K562 (cell line): Measurements from ENCODE around the gene TP53RK. TPM values are rescaled to one million over a fixed set of nuclear protein-coding genes. Genes with fewer than 3 reads are reported as not detected.

Experiments
- ATF1 ChIP-seq, 2 experiments: fragments of 450-650 bp in 1 of 2; IDR thresholded peaks; 2 replicates each; pipeline ENCODE4 v1.6.1; 2016; ENCODE audit warnings: missing compliant biosample characterization in 1 of 2, missing genetic modification characterization in 1 of 2
- C11orf30 ChIP-seq: fragments of 450-650 bp; IDR thresholded peaks from 2 replicates; pipeline ENCODE4 v1.6.1; 2016; ENCODE audit warnings: low read depth, mild to moderate bottlenecking
- CBFA2T2 ChIP-seq: fragments of 450-650 bp; conservative IDR thresholded peaks from 2 replicates; pipeline ENCODE4 v1.6.1; 2017; ENCODE audit warnings: mild to moderate bottlenecking
- CBX3 ChIP-seq, 2 experiments: IDR thresholded peaks; 1 replicate in 1 of 2; 2 replicates in 1 of 2; pipeline ENCODE4 v1.6.1; 2012; ENCODE audit warnings: inconsistent platforms in 2 of 2, low read length in 2 of 2, borderline replicate concordance in 1 of 2, control low read depth in 1 of 2
- CEBPB ChIP-seq: fragments of 450-650 bp; IDR thresholded peaks from 2 replicates; pipeline ENCODE4 v1.6.1; 2016; ENCODE audit warnings: missing genetic modification characterization, missing compliant biosample characterization
- CREM ChIP-seq: IDR thresholded peaks from 2 replicates; pipeline ENCODE4 v1.6.1; 2014; ENCODE audit warnings: antibody characterized with exemption, low read depth
- ETV1 ChIP-seq: fragments of 450-650 bp; conservative IDR thresholded peaks from 2 replicates; pipeline ENCODE4 v1.6.1; 2016; ENCODE audit warnings: missing genetic modification characterization, control low read depth, low read depth, missing compliant biosample characterization
- FOXJ3 ChIP-seq: sonication (generic); formaldehyde crosslinking; IDR thresholded peaks from 2 replicates; pipeline ENCODE4 v1.4.0; 2020; ENCODE audit warnings: mild to moderate bottlenecking, missing genetic modification reagents
- GABPA ChIP-seq: fragments of 200-800 bp; sonication (Bioruptor generic); conservative IDR thresholded peaks from 2 replicates; pipeline ENCODE4 v1.6.1; 2016; ENCODE audit warnings: low read depth, missing genetic modification characterization, missing compliant biosample characterization
- HMG20A ChIP-seq: fragments of 450-650 bp; formaldehyde crosslinking; conservative IDR thresholded peaks from 2 replicates; pipeline ENCODE4 v1.4.0; 2020; ENCODE audit warnings: mild to moderate bottlenecking, mixed read lengths
- JUND ChIP-seq, 2 experiments: IDR thresholded peaks; 2 replicates in 1 of 2; 3 replicates in 1 of 2; pipeline ENCODE4 v1.6.1; 2011; ENCODE audit warnings: borderline replicate concordance in 2 of 2, low read depth in 2 of 2, low read length in 2 of 2, improper control_type of control experiment in 1 of 2, missing biosample characterization in 1 of 2, missing genetic modification characterization in 1 of 2, missing genetic modification reagents in 1 of 2
- NFYB ChIP-seq: IDR thresholded peaks from 2 replicates; pipeline ENCODE4 v1.6.1; 2011; ENCODE audit warnings: mild to moderate bottlenecking, moderate library complexity; ENCODE audit not compliant: insufficient read length; ENCODE audit errors: extremely low read depth
- NR2C2 ChIP-seq, 2 experiments: fragments of 200-800 bp in 1 of 2; sonication (Bioruptor generic) in 1 of 2; sonication (generic) in 1 of 2; formaldehyde crosslinking in 1 of 2; IDR thresholded peaks; 2 replicates each; pipeline versions ENCODE4 v1.6.1 to v1.8.0; 2016 to 2022; ENCODE audit warnings: mild to moderate bottlenecking in 1 of 2, missing compliant biosample characterization in 1 of 2, missing genetic modification characterization in 1 of 2, missing genetic modification reagents in 1 of 2
- NRF1 ChIP-seq, 2 experiments: fragments of 450-650 bp; IDR thresholded peaks in 1 of 2; conservative IDR thresholded peaks in 1 of 2; 2 replicates each; pipeline ENCODE4 v1.6.1; 2014; ENCODE audit warnings: mild to moderate bottlenecking in 2 of 2
- PTBP1 ChIP-seq: fragments of 200-400 bp; formaldehyde crosslinking; IDR thresholded peaks from 2 replicates; pipeline ENCODE4 v1.6.1; 2017; ENCODE audit warnings: low read depth, low read length
- PYGO2 ChIP-seq: fragments of 450-650 bp; IDR thresholded peaks from 2 replicates; pipeline ENCODE4 v1.6.1; 2016; ENCODE audit warnings: mild to moderate bottlenecking, missing genetic modification characterization, moderate library complexity, missing compliant biosample characterization
- RBM25 ChIP-seq: fragments of 200-400 bp; formaldehyde crosslinking; IDR thresholded peaks from 2 replicates; pipeline ENCODE4 v1.6.1; 2018; ENCODE audit warnings: low read length, low read depth, moderate library complexity; ENCODE audit not compliant: severe bottlenecking
- RBM34 ChIP-seq: fragments of 200-400 bp; formaldehyde crosslinking; IDR thresholded peaks from 2 replicates; pipeline ENCODE4 v1.6.1; 2018; ENCODE audit warnings: low read length, borderline replicate concordance; ENCODE audit not compliant: insufficient read depth
- SIX5 ChIP-seq, 2 experiments: IDR thresholded peaks; 2 replicates each; pipeline ENCODE4 v1.6.1; 2011; ENCODE audit warnings: low read length in 2 of 2, borderline replicate concordance in 1 of 2, low read depth in 1 of 2, mild to moderate bottlenecking in 1 of 2, moderate library complexity in 1 of 2; ENCODE audit not compliant: insufficient read depth in 1 of 2
- SP2 ChIP-seq: IDR thresholded peaks from 2 replicates; pipeline ENCODE4 v1.6.1; 2011; ENCODE audit warnings: mild to moderate bottlenecking, low read depth, low read length, moderate library complexity; ENCODE audit not compliant: poor library complexity, severe bottlenecking; ENCODE audit errors: extremely low read depth
- TEAD1 ChIP-seq, 2 experiments: fragments of 450-650 bp in 1 of 2; sonication (generic) in 1 of 2; formaldehyde crosslinking; IDR thresholded peaks; 2 replicates each; pipeline versions ENCODE4 v1.4.0 to v1.8.0; 2020 to 2022; ENCODE audit warnings: mild to moderate bottlenecking in 2 of 2, missing genetic modification reagents in 1 of 2
- TRIM28 ChIP-seq: fragments of 450-650 bp; IDR thresholded peaks from 2 replicates; pipeline ENCODE4 v1.6.1; 2017
- USF1 ChIP-seq: sonication (generic); formaldehyde crosslinking; IDR thresholded peaks from 2 replicates; pipeline ENCODE4 v1.9.0; 2022; ENCODE audit warnings: mild to moderate bottlenecking, missing genetic modification reagents
- ZNF57 ChIP-seq: fragments of 450-650 bp; formaldehyde crosslinking; IDR thresholded peaks from 2 replicates; pipeline ENCODE4 v1.4.0; 2020; ENCODE audit warnings: mild to moderate bottlenecking, moderate library complexity
- ZNF589 ChIP-seq: fragments of 200-800 bp; sonication (Bioruptor generic); IDR thresholded peaks from 2 replicates; pipeline ENCODE4 v1.6.1; 2016; ENCODE audit warnings: low read depth, missing genetic modification characterization, missing compliant biosample characterization
- ZNF695 ChIP-seq: fragments of 450-650 bp; formaldehyde crosslinking; IDR thresholded peaks from 2 replicates; pipeline ENCODE4 v1.4.0; 2020; ENCODE audit warnings: mild to moderate bottlenecking, moderate library complexity
- polyA plus RNA-seq, 8 experiments: library from polyadenylated mRNA; depleted of rRNA in 4 of 8; stranded (reverse) in 5 of 8; unstranded in 3 of 8; fragments of >200 nt; fragmentation: Nextera tagmentation in 2 of 8; fragmentation: Illumina TruSeq in 1 of 8; extraction: Ambion mirVana in 2 of 8; extraction: Trizol in 1 of 8; gene quantifications; 2 replicates each; pipeline versions ENCODE4 v1.2.1 to v1.2.3, GENCODE V29; 2011 to 2014; ENCODE audit warnings: inconsistent platforms in 1 of 8, missing spikeins in 1 of 8
- total RNA-seq, 7 experiments: library from RNA; depleted of rRNA in 6 of 7; stranded (reverse); fragments of >200 nt in 6 of 7; fragmentation: Illumina TruSeq in 2 of 7; extraction: Trizol in 2 of 7; gene quantifications; 2 replicates each; pipeline versions ENCODE4 v1.2.1 to v1.2.3, GENCODE V29; 2011 to 2021; ENCODE audit warnings: low replicate concordance in 1 of 7
- TF ChIP-seq, protein P1 (sequence below), 2 experiments: fragments of 450-650 bp in 1 of 2; sonication (generic) in 1 of 2; formaldehyde crosslinking in 1 of 2; IDR thresholded peaks in 1 of 2; conservative IDR thresholded peaks in 1 of 2; 2 replicates each; pipeline versions ENCODE4 v1.6.1 to v1.8.1; 2016 to 2023; ENCODE audit warnings: mild to moderate bottlenecking in 2 of 2, moderate library complexity in 2 of 2, inconsistent platforms in 1 of 2, missing genetic modification reagents in 1 of 2

Gene TP53RK
- total and polyA plus RNA-seq, 9 of the 15 experiments (the other 6 are each of a cell fraction or from before 2014, with no cell fraction given) = 2.9 to 43.5 (median 17.2) TPM

GRCh38 chr20:46694484-46694883 lies 5.2 kb upstream of the TP53RK start (continued):
- peak; percentile 29 to 39; a peak in 1 of 4 replicates for TF ChIP-seq NRF1 (conservative IDR thresholded peaks at IDR 0.05 in 1 of 2, IDR thresholded peaks at IDR 0.05 in 1 of 2)
- TF ChIP-seq GABPA (tag) = 0 out of 2 replicates have a peak, but pooled peaks have one; percentile 39
- TF ChIP-seq C11orf30 = peak; percentile 59; the same call in 1 of the 2 replicates
- TF ChIP-seq TRIM28 = no peak
- TF ChIP-seq RBM25 = peak; percentile 85
- peak; percentile 100 for TF ChIP-seq NFYB
- TF ChIP-seq TEAD1 (CRISPR knock-in tag; IDR thresholded peaks at IDR 0.05) = no peak
- TF ChIP-seq ETV1 (tag) = no peak
- TF ChIP-seq ZNF589 (CRISPR knock-in tag) = 0 out of 2 replicates have a peak, but pooled peaks have one; percentile 57
- 0 out of 3 replicates have a peak, but pooled peaks of 1 of the 2 experiments have one; percentile 25 for TF ChIP-seq CBX3 (IDR thresholded peaks at IDR 0.05; ENCODE audit: borderline replicate concordance in 1 of 2, low read length in 2 of 2)
- no peak for TF ChIP-seq SP2
- TF ChIP-seq FOXJ3 = no peak
- TF ChIP-seq ATF1 (CRISPR knock-in tag; IDR thresholded peaks at IDR 0.05) = no peak
- peak; percentile 35; the same call in 1 of the 2 replicates for TF ChIP-seq ATF1 (tag; IDR thresholded peaks at IDR 0.05)
- TF ChIP-seq JUND (IDR thresholded peaks at IDR 0.05; ENCODE audit: borderline replicate concordance, low read depth, low read length) = no peak
- TF ChIP-seq JUND (tag; IDR thresholded peaks at IDR 0.05; ENCODE audit: borderline replicate concordance, low read depth, low read length) = 0 out of 3 replicates have a peak, but pooled peaks have one; percentile 14
- TF ChIP-seq RBM34 = no peak
- TF ChIP-seq ZNF695 (CRISPR knock-in tag) = no peak
- TF ChIP-seq CREM = peak; percentile 48; the same call in 1 of the 2 replicates
- TF ChIP-seq, protein P1, sequence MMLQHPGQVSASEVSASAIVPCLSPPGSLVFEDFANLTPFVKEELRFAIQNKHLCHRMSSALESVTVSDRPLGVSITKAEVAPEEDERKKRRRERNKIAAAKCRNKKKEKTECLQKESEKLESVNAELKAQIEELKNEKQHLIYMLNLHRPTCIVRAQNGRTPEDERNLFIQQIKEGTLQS (IDR thresholded peaks at IDR 0.05) = peak; percentile 19; the same call in 1 of the 2 replicates
- TF ChIP-seq, protein P1 (CRISPR knock-in tag; conservative IDR thresholded peaks at IDR 0.05) = no peak
- no peak for TF ChIP-seq PYGO2 (tag)
- TF ChIP-seq ZNF57 = no peak
- TF ChIP-seq SIX5 (IDR thresholded peaks at IDR 0.05; ENCODE audit: borderline replicate concordance in 1 of 2, insufficient read depth in 1 of 2, low read depth in 1 of 2, low read length in 2 of 2) = peak in 1 of 2 experiments; percentile 55; a peak in 1 of 4 replicates
- no peak for TF ChIP-seq NR2C2 (CRISPR knock-in tag; IDR thresholded peaks at IDR 0.05)
- 0 out of 2 replicates have a peak, but pooled peaks have one; percentile 30 for TF ChIP-seq NR2C2 (tag; IDR thresholded peaks at IDR 0.05)
- TF ChIP-seq PTBP1 = no peak
- TF ChIP-seq HMG20A (CRISPR knock-in tag) = no peak
- peak; percentile 86 for TF ChIP-seq USF1 (CRISPR knock-in tag)
- TF ChIP-seq CEBPB (tag) = peak; percentile 7; the same call in 1 of the 2 replicates
- 0 out of 2 replicates have a peak, but pooled peaks have one; percentile 10 for TF ChIP-seq CBFA2T2
